Islet precursor cell (in vitro differentiated cells): ENCODE data around the gene OR2A14.
"Not testable (repeated sequence)": the region's sequence is repeated elsewhere in the genome, so short reads cannot be mapped to it uniquely, and the experiment has no call there.

ENCODE experiments used
- DNase-seq: peaks from one replicate; pipeline ENCODE4 v3.0.0-alpha.2; 2018

Gene OR2A14

DNA sequence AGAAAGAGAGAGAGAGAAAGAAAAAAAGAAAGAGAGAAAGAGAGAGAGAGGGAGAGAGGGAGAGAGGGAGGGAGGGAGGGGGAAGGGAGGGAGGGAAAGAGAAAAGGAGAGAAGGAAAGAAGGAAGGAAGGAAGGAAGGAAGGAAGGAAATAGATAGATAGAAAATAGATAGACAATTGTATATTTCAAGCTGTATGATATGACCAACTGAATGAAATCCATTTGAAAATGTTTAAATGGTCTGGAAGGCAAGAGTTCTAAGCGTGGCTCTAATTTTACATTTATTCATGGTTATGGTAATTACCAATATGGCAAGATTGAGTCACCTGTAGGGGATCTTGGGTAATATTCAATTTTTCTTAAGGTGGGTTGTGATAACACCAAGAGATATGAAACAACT, 35.9 kb downstream of the OR2A14 start:
- no peak for DNase-seq

DNA sequence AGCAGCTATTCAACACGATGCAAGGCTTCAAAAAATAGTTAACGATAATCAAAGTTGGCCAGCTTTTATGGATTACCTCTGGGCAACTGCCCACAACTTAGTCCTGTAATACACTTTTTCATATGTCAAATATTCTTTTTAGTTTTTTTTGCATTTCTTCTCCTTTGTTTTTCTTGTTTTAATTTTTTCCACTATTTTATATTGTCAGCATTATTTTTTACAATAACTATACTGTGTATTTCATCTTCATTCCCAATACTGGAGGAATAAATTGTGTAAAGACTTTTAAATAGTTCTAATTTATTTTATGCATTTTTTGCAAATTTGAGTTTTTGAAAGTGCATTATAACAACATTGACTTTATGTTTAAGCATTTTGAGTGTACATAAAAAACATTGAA, 41.8 kb downstream of the OR2A14 start:
- DNase-seq: no peak

DNA sequence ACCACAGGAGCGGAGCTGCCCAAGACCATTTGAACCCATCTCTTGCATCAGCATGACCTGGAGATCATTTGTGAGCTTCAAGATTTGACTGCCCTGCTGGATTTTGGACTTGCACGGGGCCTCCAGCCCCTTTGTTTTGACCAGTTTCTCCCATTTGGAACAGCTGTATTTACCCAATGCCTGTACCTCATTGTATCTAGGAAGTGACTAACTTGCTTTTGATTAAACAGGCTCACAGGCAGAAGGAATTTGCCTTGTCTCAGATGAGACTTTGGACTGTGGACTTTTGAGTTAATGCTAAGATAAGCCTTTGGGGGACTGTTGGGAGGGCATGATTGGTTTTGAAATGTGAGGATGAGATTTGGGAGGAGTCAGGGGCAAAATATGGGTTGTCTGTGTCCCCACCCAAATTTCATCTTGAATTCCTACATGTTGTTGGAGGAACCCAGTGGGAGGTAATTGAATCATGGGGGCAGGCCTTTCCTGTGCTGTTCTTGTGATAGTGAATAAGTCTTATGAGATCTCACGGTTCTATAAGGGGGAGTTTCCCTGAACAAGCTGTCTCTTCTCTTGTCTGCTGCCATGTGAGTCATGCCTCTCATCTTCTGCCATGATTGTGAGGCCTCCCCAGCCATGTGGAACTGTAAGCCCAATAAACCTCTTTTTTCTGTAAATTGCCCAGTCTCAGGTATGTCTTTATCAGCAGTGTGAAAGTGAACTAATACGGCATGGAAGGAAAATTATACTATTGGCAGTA, 48.8 kb downstream of the OR2A14 start:
- not testable (repeated sequence) for DNase-seq

DNA sequence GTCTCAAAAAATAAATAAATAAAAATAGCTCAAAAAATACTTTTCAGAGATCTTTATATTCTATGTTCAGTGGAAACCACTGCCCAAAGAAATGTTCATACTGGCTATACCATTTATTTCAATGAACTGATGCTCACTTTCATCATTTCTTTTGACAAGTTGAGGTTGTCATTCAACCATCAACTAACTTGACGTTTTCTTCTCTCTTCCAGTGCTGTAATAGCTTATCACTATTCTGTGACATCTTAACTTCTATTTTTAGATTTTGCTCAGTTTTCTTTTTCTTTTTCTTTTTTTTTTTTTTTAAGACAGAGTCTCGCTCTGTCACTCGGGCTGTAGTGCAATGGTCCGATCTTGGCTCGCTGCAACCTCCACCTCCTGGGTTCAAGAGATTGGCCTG, 51.6 kb downstream of the OR2A14 start:
- no peak for DNase-seq

DNA sequence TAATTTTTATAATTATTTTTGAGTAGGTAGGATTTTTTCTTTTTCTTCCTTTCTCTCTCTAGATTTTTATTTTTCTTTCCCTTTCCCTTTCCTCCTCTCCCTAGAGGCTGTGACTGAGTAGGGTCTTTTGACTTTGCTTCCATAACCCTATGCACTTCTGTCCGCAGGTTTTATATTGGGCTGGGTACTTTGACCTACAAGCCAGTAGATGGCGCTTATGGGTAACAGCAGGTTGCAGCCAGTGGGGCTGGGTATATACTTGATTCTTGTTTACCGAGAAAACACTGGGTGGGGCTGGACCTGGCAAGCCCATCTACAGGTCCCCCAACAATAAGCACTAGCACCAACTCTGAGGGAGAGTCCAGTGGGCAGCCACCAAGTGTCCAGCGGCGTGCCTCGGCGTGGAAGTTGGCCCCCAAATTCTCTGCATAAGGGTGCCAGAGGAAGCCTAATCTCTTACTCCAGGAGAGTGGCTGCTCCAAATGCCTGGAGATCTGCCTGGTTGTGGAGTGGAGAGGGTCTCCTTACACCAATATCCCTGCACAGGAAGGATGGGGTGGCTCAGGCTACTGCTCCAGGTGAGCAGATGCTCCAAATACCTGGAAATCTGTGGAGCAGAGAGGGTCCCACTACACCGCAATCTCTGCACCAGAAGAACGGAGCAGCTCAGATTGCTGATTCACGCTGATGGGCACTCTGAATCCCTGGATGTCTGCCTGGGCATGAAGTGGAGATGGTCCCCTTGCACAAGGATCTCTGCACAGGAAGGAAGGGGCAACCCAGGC, 55.6 kb downstream of the OR2A14 start:
- not testable (repeated sequence) for DNase-seq

DNA sequence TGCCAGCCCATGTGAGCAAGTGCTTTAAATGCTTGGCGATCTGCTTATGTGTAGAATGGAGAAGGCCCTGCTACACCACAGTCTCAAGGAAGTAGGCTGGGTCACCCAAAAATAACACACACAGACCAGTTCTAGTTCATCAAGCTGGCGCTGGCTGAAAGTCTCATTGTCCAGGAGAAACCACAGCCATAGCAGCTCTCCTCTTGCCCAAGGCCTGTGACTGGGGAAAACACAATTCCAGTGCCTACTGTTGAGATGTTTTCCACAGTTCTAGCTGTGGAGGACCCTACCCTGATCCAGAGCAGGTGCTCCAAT, 56.1 kb downstream of the OR2A14 start:
- not testable (repeated sequence) for DNase-seq
